ENCODE measurements around the gene NME2.
A peak's percentile ranks its signal among the peaks of the same experiment; 100 is the strongest.
"Not testable (repeated sequence)": the region's sequence is repeated elsewhere in the genome, so short reads cannot be mapped to it uniquely, and the experiment has no call there.

NME2 gene

GRCh38 chr17:51153210-51154072 lies 12.8 kb upstream of the NME2 start, which contains the start of gene NME1:
TSS of gene NME1 (plus strand) at chr17:51153559. CDS start at chr17:51155655, 2,096 bp downstream.
- peak; percentile 100 for DNase-seq (ENCODE audit: low spot score)

- peak; percentile 44 for DNase-seq (ENCODE audit: low spot score)
These were observed 12.0 kb upstream of the NME2 start for GRCh38 chr17:51154176-51154575.

- no peak for DNase-seq (ENCODE audit: low spot score)
These were observed 10.8 kb upstream of the NME2 start for GRCh38 chr17:51155416-51155815.

- DNase-seq (ENCODE audit: low spot score): no peak
These were observed 6.6 kb upstream of the NME2 start for GRCh38 chr17:51159604-51160003.

- no peak for DNase-seq (ENCODE audit: low spot score)
These were observed 4.7 kb upstream of the NME2 start for GRCh38 chr17:51161541-51161940.

GRCh38 chr17:51164911-51165679 lies 1.1 kb upstream of the NME2 start:
- DNase-seq (ENCODE audit: low spot score): no peak

GRCh38 chr17:51165680-51166197 lies 472 bp upstream of the NME2 start:
- DNase-seq (ENCODE audit: low spot score): peak; percentile 68

- DNase-seq (ENCODE audit: low spot score): peak; percentile 61
These were observed 1.0 kb downstream of the NME2 start for GRCh38 chr17:51166987-51167931.

GRCh38 chr17:51169340-51169739 lies 3.1 kb downstream of the NME2 start:
- no peak for DNase-seq (ENCODE audit: low spot score)

- DNase-seq (ENCODE audit: low spot score): no peak
These were observed 4.5 kb downstream of the NME2 start for GRCh38 chr17:51170736-51171135.

GRCh38 chr17:51172030-51172429 lies 5.8 kb downstream of the NME2 start:
- DNase-seq (ENCODE audit: low spot score): not testable (repeated sequence)

- no peak for DNase-seq (ENCODE audit: low spot score)
These were observed 14.3 kb downstream of the NME2 start for GRCh38 chr17:51180486-51180885.

- DNase-seq (ENCODE audit: low spot score): no peak
These were observed 17.9 kb downstream of the NME2 start for GRCh38 chr17:51184124-51184523.

- no peak for DNase-seq (ENCODE audit: low spot score)
These were observed 19.6 kb downstream of the NME2 start for GRCh38 chr17:51185763-51186332.

- no peak for DNase-seq (ENCODE audit: low spot score)
These were observed 22.1 kb downstream of the NME2 start for GRCh38 chr17:51188271-51188833.

GRCh38 chr17:51189162-51189561 lies 23.0 kb downstream of the NME2 start:
- no peak for DNase-seq (ENCODE audit: low spot score)

- DNase-seq (ENCODE audit: low spot score): no peak
These were observed 23.4 kb downstream of the NME2 start for GRCh38 chr17:51189628-51190027.

GRCh38 chr17:51191895-51192294 lies 25.7 kb downstream of the NME2 start:
- no peak for DNase-seq (ENCODE audit: low spot score)

GRCh38 chr17:51197754-51198153 lies 31.5 kb downstream of the NME2 start:
- no peak for DNase-seq (ENCODE audit: low spot score)

GRCh38 chr17:51200295-51200694 lies 34.1 kb downstream of the NME2 start:
- no peak for DNase-seq (ENCODE audit: low spot score)

GRCh38 chr17:51200846-51201245 lies 34.6 kb downstream of the NME2 start:
- DNase-seq (ENCODE audit: low spot score): no peak
